Measurements from ENCODE around the gene LRIG1.

Gene LRIG1

GRCh38 chr3:66400411-66401156, 100.2 kb downstream of the LRIG1 start:
- no peak for DNase-seq

DNA sequence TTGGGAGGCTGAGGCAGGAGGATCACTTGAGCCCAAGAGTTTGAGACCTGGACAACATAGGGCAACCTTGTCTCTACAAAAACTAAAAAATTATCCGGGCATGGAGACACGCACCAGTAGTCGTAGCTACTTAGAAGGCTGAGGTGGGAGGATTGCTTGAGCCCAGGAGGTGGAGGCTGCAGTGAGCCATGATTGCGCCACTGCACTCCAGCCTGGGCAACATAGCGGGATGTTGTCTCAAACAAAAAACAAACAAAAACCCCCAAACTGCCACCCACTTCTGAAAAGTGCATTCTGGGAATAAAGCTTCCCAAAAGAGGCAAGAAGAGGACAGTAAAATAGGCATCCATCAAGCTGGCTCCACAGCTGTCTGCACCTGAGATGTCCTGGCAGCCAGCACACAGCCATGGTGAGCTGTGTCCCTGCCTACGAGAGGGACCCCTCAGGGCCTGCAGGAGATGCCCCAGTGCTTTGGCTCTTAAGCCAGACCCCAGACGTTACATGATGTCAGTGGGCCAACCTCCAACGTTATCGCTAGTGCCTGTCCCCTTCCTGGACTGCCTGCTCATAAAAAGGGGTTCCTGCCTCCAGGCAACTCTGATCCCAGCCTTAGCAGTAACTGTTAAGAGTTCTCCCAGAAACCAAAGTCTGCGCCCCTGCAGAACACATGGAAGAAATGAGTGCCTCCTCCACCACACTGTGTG, 101.1 kb downstream of the LRIG1 start:
- no peak for DNase-seq

DNA sequence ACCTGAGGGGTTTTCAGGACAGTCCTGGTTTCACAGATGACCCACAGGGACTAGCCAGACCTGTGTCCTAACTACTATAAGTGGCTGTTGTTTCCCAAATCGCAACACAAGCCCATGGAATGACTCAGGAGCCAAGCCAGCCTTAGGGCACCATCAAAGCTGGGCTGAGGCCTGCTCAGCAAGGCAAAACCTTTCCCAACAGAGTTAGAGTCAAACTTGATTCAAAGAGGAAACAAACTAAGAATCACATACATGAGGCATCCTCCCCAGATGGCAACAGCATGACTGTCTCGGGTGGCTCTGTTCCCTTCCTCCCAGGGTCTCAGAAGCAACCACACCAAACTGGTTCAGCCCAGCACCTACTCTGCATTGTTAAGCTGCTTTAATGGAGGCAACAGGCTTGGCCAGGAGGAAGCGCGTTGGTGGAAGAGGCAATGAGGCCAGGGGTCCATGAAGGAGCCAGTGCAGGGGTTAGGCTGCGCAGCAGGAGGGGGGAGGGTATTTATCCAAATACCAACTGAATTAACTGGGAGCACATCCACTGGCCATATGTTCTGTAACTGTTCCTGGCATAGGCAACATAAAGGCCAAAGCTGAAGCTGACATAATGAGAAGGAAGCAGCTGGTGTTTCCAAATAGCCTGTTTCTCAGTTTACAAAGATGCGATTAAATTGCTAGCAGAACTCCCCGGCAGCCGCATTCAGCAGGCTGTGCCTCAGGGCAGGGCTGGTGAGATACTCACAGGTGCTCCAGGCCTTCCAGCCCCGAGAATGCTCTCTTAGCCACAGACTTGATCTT, 102.4 kb downstream of the LRIG1 start:
- peak; percentile 26 for DNase-seq

DNA sequence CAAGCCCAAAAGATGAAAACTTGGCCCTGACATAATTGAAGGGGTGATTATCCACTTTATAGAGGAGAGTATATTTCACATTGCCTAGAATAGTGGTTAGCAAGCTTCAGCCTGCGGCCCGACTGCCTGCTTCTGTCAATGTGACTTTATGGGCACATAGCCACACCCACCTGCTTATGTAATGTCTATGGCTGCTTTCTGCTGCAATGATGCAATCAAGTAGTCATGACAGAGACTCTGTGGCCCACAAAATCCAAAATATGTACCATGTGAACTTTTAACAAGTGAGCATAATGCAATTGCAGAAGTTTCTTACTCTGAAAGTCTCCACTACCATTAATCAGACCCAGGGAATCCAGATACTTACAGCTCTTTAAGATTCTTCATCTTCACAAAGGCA, 103.1 kb downstream of the LRIG1 start:
- DNase-seq, result no peak

DNA sequence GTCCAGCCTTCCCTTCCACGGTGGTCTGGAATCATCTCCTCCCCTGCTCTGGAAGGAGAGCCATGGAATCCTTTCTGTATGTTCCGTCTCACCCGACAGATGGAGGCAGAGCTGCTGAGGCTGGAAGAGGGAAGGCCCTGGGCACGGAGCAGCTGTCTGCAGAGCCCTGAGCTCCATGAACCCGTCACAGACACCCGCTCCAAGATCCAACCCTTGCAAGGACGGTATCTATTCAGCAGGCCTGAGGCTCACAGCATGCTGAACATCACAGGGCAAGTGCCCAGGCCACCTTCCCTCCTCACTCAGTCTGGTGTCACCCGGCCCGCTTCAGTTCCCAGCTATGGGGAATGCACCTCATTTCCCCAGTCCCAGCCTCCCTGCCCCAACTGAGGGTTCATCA, 103.9 kb downstream of the LRIG1 start:
- DNase-seq, result no peak

DNA sequence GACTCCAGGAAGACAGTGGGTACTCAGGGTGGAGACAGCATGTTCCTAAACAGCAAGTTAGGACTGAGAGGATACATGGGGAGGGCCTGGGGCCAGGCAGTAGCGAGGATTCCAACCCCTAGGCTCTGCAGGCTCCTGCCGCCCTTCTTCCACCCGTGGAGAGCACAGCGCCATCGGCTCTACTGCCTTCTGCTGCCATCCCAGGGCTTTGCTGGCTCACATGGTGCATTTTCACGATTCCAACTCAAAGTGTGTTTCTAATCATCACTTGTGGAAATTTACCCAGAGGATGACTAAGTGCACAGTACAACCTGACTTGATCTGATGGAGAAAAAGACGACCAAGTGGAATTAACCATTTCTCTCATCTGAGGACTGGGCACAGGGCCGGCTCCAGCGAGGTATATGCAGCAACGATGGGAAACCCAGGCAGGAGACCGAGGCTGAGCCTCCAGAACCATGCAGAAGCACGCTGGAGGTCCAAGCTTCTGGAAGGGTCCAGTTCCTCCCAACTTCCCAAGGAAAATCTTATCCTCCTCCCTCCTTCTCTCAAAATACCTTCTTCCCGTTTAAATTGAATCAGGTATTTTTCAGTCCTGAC, 104.6 kb downstream of the LRIG1 start:
- no peak for DNase-seq

DNA sequence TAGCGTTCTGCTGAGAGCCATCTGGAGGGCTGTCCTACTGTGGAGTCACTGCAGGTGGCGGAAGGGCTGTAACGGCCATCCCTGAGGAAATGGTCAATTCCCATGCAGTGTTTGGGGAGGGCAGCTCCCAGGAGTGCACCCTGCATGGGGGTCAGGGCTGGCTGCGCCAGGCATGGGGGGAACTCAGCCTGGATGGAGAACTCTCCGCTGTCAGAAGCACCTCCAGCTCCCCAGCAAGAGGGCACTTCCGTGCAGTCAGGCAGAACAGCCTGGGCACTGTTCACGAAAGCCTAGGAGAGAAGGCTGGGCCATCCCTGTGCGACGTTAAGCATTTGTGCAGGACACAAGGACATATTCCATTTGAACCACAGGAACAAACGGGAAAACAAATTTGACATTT, 105.2 kb downstream of the LRIG1 start:
- no peak for DNase-seq

- DNase-seq, result no peak
Measured at GRCh38 chr3:66394753-66395249, 106.0 kb downstream of the LRIG1 start.

DNA sequence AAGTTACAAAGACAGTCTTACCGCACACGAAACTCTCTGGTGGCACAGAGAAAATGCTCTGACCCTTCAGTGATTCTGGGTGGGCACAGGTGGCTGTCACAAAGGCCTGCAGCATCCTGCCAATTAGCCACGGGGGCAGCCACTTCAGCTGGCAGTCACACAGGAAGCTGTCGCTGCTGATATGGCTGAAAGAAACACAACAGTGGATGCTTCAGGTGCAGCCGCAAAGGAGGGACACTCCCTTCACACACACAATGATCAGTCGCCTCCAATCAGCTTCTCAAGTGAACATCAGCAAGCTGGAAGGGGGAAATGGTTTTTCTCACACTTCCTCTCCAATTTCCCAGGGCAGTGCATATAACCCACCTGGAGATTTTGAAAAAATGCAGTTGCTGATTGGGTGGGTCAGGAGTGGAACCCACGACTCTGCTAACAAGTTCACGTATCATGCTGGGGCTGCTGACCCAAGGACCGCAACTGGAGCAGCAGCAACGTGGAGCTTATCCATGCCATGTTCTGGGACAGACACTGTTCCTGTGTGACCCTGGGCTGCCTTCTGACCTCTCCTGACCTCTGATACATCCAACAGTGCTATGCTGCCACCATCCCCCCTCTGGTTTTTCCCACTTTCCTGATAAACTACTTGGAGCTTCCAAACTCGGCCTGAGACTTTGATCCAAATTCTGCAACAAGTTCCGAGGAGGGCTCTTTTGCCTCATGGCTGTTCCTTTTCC, 106.6 kb downstream of the LRIG1 start:
- DNase-seq, result no peak

DNA sequence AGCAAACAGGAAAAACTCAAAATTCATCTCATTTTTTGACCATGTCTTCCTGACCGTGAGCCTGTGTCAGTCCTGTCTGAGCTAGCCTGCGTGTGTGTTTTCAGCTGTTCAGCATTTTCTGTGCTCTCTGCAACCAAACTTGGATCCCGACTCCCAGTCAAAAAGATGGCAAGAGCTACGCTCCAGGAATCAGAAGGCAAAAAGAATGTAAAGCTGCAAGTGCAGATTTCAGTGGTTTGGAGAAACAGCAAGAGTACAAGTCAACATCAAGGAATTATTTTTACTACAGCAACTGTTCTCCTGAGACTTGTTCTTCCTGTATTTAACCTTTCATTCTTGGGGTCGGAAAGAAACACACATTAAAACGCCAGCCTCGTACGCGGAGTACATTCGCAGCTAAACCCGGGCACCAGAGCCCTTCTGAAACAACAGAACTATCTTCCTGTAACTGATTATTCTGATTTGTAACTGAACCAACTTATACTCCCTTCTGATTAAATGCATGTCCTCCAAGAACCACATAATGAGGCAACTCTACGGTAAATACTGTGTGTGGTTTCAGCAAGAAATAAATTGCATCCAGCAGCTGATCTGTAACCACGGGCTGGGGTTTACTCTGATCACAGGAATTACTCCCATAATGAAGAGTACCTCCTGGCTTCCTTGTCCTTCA, 107.4 kb downstream of the LRIG1 start:
- no peak for DNase-seq

DNA sequence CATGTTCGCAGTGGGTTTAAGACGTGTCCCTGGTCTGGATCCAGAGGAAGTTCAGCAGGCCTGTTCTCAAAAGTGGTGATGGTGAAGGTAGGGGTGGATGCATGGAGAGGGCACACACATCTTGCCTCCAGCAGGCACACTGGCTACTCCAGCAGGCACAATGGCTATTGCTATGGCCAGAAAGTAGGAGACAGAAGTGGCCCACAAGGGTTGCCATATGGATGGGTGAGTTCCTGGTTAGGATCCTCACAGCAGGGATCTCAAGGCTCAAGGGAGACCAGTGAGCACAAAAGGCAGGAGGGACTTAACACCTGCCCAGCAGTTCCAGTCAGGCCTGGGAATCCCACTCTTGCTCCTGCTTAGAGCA, 107.9 kb downstream of the LRIG1 start:
- DNase-seq, result no peak

DNA sequence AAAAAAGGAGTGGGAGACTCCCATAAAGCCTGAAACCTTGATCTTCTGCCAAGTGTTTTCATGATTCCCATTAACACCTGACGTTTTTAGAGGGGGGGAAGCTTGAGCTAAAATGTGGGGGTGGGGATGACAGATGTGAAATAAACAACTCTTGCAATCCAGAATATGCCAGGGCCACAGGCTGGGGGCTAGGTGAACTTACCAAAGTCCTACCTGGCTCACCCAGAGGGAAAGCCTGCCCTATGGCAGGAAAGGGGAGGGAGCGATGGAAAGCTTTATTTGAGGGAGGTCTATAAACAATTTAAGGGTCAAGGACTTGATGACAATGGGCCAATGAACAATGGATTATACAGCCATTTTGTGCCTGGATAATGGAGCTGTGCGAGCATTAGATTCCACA, 108.3 kb downstream of the LRIG1 start:
- DNase-seq, result no peak

DNA sequence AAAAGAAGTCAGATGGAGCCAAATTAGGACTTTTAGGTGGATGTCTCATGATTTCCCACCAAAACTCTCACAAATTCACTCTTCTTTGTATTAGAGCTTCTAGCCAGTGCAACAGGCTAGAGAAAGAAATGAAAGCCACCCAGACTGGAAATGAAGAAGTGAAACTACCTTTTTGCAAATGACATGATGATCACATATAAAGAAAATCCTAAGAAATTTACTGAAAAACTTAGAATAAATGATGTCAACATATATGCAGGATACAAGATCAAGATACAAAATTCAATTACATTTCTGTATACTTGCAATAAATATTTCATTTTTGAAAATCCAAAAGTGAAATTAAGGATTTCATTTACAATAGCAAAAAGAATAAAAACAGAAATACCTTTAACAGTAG, 110.8 kb downstream of the LRIG1 start:
- DNase-seq, result no peak

DNA sequence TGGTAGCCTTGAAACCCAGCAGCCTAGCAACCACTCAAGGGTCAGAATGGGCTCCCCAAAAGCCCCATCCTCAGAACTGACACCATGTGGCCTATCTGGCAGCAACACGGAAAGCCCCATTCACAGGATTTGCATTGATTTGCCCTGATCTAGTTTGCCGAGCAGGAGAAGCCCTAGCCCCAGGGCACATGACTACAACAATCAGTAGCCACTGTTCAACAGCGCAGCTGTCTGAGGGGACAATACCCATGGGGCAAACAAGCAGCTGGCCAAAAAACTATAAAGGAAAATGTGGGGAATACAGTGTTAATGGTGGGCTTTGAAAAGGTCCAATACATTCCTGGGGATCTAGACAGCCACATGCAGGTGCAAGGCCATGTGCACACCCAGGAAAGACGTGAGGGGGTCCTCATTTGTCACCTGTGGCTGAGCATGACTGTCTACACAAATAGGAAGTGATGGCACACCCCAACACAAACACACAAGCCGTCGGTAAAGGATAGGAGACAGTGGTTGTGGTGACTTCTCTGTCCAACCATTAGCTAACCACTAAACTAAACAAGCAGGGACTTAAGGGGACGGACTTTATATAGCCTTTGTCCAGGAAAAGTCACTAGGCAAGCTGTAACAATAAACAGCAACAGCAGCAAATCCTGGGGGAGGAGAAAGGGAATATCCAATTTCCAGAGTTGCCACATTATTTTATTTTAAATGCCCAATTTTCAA, 113.7 kb downstream of the LRIG1 start:
- DNase-seq, result no peak

DNA sequence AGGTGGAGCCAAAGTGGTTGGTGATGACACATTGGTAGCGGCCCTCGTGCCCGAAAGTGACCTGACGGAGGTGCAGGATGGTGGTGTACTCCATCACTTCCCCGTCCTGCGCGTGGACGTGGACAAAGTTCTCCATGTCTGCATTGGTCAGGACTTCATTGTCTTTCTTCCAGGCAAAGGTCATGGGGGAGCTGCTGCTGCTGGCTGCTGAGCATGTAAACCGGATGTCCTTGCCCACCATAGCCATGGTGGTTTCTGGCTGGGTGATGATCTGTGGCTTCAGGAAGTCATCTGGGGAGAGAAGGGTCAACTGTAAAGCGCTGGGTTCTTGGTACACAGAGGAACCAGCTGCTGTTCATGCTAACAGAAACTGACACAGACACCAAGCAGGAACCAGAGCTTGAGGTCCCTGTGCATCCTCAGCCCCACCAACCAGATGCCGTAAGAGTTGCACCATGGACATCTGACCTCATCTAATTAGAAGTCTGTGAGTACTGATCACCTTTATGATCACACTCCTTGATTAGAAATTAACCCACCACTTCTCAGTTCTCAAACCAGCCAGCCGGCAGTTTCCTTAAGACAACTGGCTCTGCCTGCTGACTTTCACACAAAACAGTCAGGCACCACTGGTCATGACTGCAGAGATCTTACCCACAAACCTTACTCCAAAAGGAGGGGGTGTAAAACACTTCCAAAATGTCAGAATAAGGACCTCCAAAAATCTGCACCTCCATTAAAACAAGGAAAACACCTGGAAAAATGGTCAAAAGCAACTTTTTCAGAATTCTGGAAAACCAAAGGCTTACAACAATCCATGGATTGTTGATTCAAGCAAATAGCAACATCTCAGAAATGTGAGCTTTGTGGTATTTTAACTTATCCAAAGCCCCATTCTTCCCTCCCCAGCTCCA, 114.6 kb downstream of the LRIG1 start:
- no peak for DNase-seq

- DNase-seq, result no peak
Measured at GRCh38 chr3:66385066-66385465, 115.8 kb downstream of the LRIG1 start.

- no peak for DNase-seq
Measured at GRCh38 chr3:66383998-66384745, 116.7 kb downstream of the LRIG1 start.

- DNase-seq, result no peak
Measured at GRCh38 chr3:66383023-66383422, 117.8 kb downstream of the LRIG1 start.

- DNase-seq, result no peak
Measured at GRCh38 chr3:66382142-66382541, 118.7 kb downstream of the LRIG1 start.

Measured in EL (cell line).